ENCODE data around the gene ZNF708. TPM values are rescaled to one million over a fixed set of nuclear protein-coding genes. Genes with fewer than 3 reads are reported as not detected.
A peak's percentile ranks its signal among the peaks of the same experiment; 100 is the strongest.

The ZNF708 gene
- total RNA-seq (2021) (27.2 to 34.9 TPM (median 30.1 TPM) in 3 replicates), Bru-seq, nascent RNA (percentile 91 among the genes with signal in this experiment)
- long read RNA-seq, experiment 1, full-length matches to known transcripts, result 3 of 13 reads
- long read RNA-seq, experiment 1, partial matches to known transcripts, result 2 of 13 reads
- long read RNA-seq, experiment 1, other reads (novel, unspliced or antisense), result 8 of 13 reads
- long read RNA-seq, experiment 2, full-length matches to known transcripts, result 3 of 25 reads
- long read RNA-seq, experiment 2, partial matches to known transcripts, result 0 of 25 reads
- long read RNA-seq, experiment 2, other reads (novel, unspliced or antisense), result 22 of 25 reads
- long read RNA-seq, experiment 3, full-length matches to known transcripts, result 3 of 9 reads
- long read RNA-seq, experiment 3, partial matches to known transcripts, result 1 of 9 reads
- long read RNA-seq, experiment 3, other reads (novel, unspliced or antisense), result 5 of 9 reads

DNA sequence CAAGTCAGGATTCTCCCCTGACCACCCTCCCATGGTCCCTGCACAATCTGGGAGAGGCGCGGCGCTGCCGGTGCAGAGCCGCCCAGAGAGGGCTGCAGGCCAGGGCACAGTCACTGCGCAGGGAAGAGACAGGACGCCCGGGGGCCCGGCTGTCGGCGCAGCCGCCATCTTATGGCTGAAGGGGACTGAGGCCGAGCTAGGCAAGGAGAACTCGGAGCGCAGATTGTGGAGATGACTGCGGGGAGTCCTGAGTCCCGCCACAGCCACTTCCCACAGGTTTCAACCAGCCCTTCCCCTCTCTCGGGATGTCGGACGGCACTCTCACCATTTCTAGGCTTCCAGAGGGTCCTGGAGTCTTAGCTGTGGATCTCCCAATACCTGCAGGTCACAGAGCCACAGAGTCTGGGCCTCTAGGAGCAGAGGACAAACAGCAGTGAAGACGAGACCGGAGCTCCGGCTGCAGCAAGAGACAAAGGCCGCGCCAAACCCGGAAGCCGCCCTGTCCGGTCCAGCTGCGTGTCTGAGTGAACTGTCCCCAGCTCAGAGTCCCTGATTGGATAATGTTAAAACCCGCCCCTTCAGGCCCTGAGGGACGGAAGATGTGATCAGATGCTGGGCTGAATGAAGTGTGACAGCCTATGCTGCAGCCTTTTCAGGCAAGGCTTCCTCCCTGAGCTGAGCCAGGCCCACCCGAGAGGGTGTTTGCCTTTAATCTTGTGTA, at the start of gene ZNF708:
ZNF708 (minus strand) TSS at position 526 of the 721 bp plus-strand sequence; CDS start at position 328, 198 bp downstream.
- DNase-seq (ENCODE audit: low spot score) (peak; percentile 84), ATAC-seq (peak; percentile 100)
- H3K4me3 Mint-ChIP-seq, result peak within 1 kb of the TSS; percentile 100
- 0 out of 2 replicates have a peak, but pooled peaks cover 3% of the 10 kb centered on the region for H3K27me3 Mint-ChIP-seq (ENCODE audit: low read depth)
- POLR2A ChIA-PET, result interaction anchor here (0.6 to 3.1 kb wide), 17 partner anchors 8 to 1889 kb away, joined by 3 to 46 read pairs (median 5); partner anchors contain the start of genes ZNF431, ZNF66, ZNF737 and ZNF738
- CTCF ChIA-PET, result interaction anchor here (0.6 to 2.1 kb wide), 6 partner anchors 9 to 155 kb away, joined by 3 to 9 read pairs (median 3); no protein-coding TSS in a partner anchor
- peak within 1 kb of the TSS; percentile 100 for H3K27ac Mint-ChIP-seq
- H3K4me1 Mint-ChIP-seq, result peaks cover 27% of the 10 kb centered on the region
- peaks cover 37% of the 10 kb centered on the region for H3K36me3 Mint-ChIP-seq
- H3K9me3 Mint-ChIP-seq, result peaks cover 30% of the 10 kb centered on the region
- TF ChIP-seq PRRX2 (CRISPR knock-in tag; IDR thresholded peaks at IDR 0.05) (no peak), GABPB1 (CRISPR knock-in tag; IDR thresholded peaks at IDR 0.05) (peak; percentile 65), FOXP1 (CRISPR knock-in tag; IDR thresholded peaks at IDR 0.05; ENCODE audit: borderline replicate concordance) (0 out of 2 replicates have a peak, but pooled peaks have one; percentile 63), CREB1 (CRISPR knock-in tag; IDR thresholded peaks at IDR 0.05) (no peak), ZNF138 (CRISPR knock-in tag; conservative IDR thresholded peaks at IDR 0.05) (no peak), GTF2I (CRISPR knock-in tag; conservative IDR thresholded peaks at IDR 0.05) (no peak), CREM (CRISPR knock-in tag; IDR thresholded peaks at IDR 0.05) (0 out of 2 replicates have a peak, but pooled peaks have one; percentile 49), TP53 (CRISPR knock-in tag; IDR thresholded peaks at IDR 0.05) (no peak), NFATC4 (CRISPR knock-in tag; IDR thresholded peaks at IDR 0.05) (no peak), TCF7 (CRISPR knock-in tag; IDR thresholded peaks at IDR 0.05; ENCODE audit: low read depth) (no peak), ZNF263 (CRISPR knock-in tag; IDR thresholded peaks at IDR 0.05; ENCODE audit: low read depth) (no peak), NFE2L1 (CRISPR knock-in tag; IDR thresholded peaks at IDR 0.05) (no peak), IRF2 (CRISPR knock-in tag; IDR thresholded peaks at IDR 0.05; ENCODE audit: borderline replicate concordance, low read depth) (no peak)
- TF ChIP-seq, protein P1, sequence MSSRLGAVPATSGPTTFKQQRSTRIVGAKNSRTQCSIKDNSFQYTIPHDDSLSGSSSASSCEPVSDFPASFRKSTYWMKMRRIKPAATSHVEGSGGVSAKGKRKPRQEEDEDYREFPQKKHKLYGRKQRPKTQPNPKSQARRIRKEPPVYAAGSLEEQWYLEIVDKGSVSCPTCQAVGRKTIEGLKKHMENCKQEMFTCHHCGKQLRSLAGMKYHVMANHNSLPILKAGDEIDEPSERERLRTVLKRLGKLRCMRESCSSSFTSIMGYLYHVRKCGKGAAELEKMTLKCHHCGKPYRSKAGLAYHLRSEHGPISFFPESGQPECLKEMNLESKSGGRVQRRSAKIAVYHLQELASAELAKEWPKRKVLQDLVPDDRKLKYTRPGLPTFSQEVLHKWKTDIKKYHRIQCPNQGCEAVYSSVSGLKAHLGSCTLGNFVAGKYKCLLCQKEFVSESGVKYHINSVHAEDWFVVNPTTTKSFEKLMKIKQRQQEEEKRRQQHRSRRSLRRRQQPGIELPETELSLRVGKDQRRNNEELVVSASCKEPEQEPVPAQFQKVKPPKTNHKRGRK (CRISPR knock-in tag; IDR thresholded peaks at IDR 0.05; ENCODE audit: borderline replicate concordance), result no peak
- TF ChIP-seq, protein P2, sequence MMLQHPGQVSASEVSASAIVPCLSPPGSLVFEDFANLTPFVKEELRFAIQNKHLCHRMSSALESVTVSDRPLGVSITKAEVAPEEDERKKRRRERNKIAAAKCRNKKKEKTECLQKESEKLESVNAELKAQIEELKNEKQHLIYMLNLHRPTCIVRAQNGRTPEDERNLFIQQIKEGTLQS (CRISPR knock-in tag; conservative IDR thresholded peaks at IDR 0.05), result no peak
- TF ChIP-seq, protein P3, sequence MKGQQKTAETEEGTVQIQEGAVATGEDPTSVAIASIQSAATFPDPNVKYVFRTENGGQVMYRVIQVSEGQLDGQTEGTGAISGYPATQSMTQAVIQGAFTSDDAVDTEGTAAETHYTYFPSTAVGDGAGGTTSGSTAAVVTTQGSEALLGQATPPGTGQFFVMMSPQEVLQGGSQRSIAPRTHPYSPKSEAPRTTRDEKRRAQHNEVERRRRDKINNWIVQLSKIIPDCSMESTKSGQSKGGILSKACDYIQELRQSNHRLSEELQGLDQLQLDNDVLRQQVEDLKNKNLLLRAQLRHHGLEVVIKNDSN (CRISPR knock-in tag; IDR thresholded peaks at IDR 0.05), result no peak
- TF ChIP-seq, protein P4, sequence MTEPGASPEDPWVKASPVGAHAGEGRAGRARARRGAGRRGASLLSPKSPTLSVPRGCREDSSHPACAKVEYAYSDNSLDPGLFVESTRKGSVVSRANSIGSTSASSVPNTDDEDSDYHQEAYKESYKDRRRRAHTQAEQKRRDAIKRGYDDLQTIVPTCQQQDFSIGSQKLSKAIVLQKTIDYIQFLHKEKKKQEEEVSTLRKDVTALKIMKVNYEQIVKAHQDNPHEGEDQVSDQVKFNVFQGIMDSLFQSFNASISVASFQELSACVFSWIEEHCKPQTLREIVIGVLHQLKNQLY (CRISPR knock-in tag; IDR thresholded peaks at IDR 0.05), result no peak
- TF ChIP-seq, protein P5, sequence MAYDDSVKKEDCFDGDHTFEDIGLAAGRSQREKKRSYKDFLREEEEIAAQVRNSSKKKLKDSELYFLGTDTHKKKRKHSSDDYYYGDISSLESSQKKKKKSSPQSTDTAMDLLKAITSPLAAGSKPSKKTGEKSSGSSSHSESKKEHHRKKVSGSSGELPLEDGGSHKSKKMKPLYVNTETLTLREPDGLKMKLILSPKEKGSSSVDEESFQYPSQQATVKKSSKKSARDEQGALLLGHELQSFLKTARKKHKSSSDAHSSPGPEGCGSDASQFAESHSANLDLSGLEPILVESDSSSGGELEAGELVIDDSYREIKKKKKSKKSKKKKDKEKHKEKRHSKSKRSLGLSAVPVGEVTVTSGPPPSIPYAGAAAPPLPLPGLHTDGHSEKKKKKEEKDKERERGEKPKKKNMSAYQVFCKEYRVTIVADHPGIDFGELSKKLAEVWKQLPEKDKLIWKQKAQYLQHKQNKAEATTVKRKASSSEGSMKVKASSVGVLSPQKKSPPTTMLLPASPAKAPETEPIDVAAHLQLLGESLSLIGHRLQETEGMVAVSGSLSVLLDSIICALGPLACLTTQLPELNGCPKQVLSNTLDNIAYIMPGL (CRISPR knock-in tag; IDR thresholded peaks at IDR 0.05), result 0 out of 2 replicates have a peak, but pooled peaks have one; percentile 17
- TF ChIP-seq, protein P6, sequence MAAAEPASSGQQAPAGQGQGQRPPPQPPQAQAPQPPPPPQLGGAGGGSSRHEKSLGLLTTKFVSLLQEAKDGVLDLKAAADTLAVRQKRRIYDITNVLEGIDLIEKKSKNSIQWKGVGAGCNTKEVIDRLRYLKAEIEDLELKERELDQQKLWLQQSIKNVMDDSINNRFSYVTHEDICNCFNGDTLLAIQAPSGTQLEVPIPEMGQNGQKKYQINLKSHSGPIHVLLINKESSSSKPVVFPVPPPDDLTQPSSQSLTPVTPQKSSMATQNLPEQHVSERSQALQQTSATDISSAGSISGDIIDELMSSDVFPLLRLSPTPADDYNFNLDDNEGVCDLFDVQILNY (CRISPR knock-in tag; IDR thresholded peaks at IDR 0.05), result no peak
- TF ChIP-seq, protein P7, sequence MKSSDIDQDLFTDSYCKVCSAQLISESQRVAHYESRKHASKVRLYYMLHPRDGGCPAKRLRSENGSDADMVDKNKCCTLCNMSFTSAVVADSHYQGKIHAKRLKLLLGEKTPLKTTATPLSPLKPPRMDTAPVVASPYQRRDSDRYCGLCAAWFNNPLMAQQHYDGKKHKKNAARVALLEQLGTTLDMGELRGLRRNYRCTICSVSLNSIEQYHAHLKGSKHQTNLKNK (CRISPR knock-in tag; IDR thresholded peaks at IDR 0.05), result no peak
- TF ChIP-seq, protein P8, sequence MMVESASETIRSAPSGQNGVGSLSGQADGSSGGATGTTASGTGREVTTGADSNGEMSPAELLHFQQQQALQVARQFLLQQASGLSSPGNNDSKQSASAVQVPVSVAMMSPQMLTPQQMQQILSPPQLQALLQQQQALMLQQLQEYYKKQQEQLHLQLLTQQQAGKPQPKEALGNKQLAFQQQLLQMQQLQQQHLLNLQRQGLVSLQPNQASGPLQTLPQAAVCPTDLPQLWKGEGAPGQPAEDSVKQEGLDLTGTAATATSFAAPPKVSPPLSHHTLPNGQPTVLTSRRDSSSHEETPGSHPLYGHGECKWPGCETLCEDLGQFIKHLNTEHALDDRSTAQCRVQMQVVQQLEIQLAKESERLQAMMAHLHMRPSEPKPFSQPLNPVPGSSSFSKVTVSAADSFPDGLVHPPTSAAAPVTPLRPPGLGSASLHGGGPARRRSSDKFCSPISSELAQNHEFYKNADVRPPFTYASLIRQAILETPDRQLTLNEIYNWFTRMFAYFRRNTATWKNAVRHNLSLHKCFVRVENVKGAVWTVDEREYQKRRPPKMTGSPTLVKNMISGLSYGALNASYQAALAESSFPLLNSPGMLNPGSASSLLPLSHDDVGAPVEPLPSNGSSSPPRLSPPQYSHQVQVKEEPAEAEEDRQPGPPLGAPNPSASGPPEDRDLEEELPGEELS (CRISPR knock-in tag; IDR thresholded peaks at IDR 0.05), result no peak
- TF ChIP-seq, protein P9, sequence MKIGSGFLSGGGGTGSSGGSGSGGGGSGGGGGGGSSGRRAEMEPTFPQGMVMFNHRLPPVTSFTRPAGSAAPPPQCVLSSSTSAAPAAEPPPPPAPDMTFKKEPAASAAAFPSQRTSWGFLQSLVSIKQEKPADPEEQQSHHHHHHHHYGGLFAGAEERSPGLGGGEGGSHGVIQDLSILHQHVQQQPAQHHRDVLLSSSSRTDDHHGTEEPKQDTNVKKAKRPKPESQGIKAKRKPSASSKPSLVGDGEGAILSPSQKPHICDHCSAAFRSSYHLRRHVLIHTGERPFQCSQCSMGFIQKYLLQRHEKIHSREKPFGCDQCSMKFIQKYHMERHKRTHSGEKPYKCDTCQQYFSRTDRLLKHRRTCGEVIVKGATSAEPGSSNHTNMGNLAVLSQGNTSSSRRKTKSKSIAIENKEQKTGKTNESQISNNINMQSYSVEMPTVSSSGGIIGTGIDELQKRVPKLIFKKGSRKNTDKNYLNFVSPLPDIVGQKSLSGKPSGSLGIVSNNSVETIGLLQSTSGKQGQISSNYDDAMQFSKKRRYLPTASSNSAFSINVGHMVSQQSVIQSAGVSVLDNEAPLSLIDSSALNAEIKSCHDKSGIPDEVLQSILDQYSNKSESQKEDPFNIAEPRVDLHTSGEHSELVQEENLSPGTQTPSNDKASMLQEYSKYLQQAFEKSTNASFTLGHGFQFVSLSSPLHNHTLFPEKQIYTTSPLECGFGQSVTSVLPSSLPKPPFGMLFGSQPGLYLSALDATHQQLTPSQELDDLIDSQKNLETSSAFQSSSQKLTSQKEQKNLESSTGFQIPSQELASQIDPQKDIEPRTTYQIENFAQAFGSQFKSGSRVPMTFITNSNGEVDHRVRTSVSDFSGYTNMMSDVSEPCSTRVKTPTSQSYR (CRISPR knock-in tag; IDR thresholded peaks at IDR 0.05), result peak; percentile 23; the same call in 1 of the 2 replicates

Data from WTC11 (cell line).